GOT3 (cell line): Measurements from ENCODE around the gene SLC29A3.
"Not testable (repeated sequence)": the region's sequence is repeated elsewhere in the genome, so short reads cannot be mapped to it uniquely, and the experiment has no call there.

Experiments
- DNase-seq: peaks from one replicate; lab custom pipeline; 2025; ENCODE audit warnings: mixed read lengths; lab: John Stamatoyannopoulos, UW

Gene SLC29A3

DNA sequence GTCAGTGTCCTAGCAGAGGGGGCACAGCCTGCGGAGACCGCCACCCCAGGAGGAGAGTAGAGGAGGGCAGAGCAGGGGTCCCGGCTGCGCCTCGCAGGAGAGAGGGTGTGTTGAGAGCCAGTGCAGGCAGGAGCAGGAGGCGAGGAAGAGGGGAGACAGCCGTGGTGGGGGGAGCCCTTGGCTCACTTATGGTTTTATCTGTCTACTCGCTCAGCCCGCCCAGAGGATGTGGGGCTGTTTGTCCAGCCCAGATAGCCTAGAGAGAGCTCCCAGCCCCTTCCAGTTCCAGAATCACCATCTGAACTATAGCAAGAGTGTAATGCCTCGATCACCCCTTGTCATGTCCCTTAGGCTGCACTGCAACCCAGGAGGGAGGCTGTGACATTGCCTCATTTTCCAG lies 26.6 kb downstream of the SLC29A3 start:
- no peak for DNase-seq

DNA sequence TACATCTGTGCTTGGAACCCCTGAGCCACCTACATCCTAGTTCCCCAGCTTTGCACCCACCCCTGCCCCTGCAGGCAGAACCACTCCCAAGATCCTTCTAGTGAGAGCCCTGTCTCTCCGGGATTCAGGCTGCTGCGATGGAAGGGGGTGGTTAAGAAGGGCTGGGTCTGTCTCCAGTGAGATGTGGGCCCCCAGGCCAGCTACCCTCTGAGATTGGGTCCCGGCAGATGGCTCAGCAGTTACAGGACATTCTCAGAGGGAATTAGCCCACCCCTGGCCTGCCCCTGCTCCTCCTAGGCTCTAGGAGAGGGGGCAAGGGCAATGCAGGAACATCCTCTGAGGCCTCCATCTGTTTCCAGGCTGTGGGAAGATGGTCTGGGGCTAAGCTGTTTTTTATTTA lies 27.7 kb downstream of the SLC29A3 start:
- no peak for DNase-seq

GRCh38 chr10:71347587-71348395 lies 28.7 kb downstream of the SLC29A3 start:
- no peak for DNase-seq

- no peak for DNase-seq
These were observed 29.8 kb downstream of the SLC29A3 start for GRCh38 chr10:71348850-71349249.

DNA sequence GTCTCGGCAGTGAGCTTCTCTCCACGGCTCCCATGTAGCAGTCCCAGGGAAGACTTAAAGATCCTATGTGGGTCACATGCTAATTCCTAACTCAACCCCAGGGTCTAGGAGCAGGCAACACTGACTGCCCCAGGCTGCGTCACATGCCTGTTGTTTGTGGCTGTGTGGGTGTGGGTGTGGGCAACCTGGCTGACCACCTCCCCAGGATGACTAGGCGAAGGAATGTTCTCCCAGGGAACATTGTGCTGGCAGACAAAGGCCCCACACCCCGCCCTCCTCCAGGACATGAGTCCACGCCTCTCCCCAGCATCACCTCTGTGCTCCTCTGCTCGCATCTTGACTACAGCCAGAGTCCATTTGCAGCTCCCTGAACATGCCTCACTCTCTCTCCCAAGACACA lies 30.3 kb downstream of the SLC29A3 start:
- no peak for DNase-seq

GRCh38 chr10:71351087-71351486 lies 32.0 kb downstream of the SLC29A3 start:
- no peak for DNase-seq

- DNase-seq: no peak
These were observed 32.7 kb downstream of the SLC29A3 start for GRCh38 chr10:71351628-71352319.

DNA sequence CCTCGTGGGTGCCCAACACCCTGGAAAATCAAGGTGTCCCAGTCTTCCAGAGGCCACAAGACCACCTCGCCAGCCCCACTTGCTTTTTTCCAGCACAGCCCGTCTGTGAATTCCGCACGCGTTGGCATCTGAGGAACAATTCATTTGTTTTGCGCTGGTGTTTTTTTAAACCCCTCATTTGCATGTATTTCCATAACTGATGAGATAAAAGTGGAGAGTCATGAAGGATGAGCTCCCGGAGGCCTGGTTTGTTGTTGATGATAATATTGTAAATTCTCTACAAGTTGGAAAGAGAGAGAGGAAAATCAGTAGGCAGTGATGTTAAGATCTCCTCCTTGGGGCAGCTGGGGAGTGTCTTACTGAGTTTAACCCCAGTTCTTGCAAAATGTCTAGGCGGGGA lies 34.6 kb downstream of the SLC29A3 start:
- no peak for DNase-seq

DNA sequence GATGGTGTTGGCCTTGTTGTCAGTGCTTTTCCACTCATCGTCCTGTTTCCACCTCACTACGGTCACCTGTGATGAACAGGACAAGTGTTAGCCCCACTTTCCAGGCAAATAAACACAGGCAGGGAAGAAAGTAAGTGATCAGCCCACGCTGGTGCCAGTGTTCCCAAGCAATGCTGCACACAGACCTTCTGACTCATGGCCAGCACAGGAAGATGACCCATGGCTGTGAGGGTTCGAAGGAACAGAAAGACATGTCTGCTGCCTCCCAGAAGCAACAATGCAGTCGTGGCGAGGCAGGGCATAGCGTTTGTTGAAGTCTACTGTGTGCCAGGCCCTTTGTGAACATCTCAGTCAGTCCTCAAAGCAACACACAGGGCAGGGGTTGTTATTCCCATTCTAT lies 35.7 kb downstream of the SLC29A3 start:
- no peak for DNase-seq

- no peak for DNase-seq
These were observed 36.8 kb downstream of the SLC29A3 start for GRCh38 chr10:71355886-71356285.

GRCh38 chr10:71357792-71358265 lies 38.8 kb downstream of the SLC29A3 start:
- no peak for DNase-seq

GRCh38 chr10:71358277-71358676 lies 39.2 kb downstream of the SLC29A3 start:
- DNase-seq: no peak

- not testable (repeated sequence) for DNase-seq
These were observed 39.8 kb downstream of the SLC29A3 start for GRCh38 chr10:71358906-71359305.

DNA sequence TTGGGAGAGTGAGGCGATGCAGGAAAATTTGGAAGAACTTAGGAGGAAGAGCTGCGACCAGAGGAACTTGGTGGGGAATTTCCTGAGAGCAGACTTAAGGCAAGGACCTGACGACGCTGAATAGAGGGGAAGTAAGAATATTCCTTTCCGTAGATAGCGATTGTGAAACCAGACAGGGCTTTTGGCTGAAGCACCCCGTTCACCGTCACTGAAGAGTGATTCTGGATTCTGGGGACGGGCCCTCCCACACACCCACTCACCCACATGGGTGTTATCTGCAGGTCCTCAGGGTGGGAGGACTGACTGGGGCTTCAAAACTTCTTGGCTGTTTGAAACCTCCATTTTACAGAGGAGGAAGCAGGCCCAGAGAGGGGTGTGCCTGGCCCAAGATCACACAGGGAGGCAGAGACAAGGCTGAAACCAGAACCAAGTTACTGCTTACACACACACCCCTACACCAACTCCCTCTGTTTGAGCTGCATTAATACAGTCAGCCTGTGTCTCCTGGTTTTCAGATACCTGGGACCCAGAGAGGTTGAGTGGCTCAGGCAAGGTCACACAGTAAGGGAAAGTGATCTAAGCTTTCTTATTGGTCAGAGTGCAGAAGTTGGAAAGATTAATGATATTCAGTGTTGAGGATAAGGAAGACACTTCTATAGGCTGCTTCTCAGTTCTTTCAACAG lies 40.4 kb downstream of the SLC29A3 start:
- DNase-seq: no peak

DNA sequence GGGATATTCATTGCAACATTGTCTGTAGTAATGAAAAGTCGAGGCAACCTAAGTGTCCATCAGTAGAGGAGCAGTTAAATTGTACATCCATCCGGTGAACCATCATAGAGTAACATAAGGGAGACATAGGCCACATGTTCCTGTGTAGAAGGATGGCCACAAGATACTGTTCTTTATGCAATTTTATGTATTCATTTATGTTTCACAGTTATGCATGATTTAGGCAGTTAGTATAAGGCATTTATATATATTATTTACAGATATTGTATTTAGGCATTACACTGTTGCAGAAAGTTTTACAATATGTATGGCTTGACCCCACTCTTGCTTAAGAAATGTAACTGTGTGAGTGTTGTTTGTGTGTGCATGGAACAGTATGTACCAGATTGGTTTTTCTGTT lies 41.7 kb downstream of the SLC29A3 start:
- no peak for DNase-seq

DNA sequence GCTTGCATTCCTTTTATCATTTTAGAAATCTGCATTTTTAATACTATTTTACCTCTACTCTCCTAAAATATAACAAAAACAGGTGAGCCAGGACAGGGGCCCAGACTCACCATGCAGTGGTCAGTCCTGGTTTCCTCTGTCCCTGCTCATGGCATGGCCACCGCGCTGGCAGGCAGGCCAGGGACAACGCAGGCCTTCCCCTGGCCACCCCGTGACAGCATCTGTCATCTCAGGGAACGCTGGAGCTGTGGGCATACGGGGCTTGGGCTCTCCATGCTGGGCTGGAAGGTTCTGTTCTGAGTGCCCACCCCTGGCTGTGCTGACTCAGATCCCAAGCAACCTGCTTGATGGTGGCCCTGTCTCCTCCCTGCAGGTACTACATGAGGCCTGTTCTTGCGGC lies 42.5 kb downstream of the SLC29A3 start:
- DNase-seq: no peak

DNA sequence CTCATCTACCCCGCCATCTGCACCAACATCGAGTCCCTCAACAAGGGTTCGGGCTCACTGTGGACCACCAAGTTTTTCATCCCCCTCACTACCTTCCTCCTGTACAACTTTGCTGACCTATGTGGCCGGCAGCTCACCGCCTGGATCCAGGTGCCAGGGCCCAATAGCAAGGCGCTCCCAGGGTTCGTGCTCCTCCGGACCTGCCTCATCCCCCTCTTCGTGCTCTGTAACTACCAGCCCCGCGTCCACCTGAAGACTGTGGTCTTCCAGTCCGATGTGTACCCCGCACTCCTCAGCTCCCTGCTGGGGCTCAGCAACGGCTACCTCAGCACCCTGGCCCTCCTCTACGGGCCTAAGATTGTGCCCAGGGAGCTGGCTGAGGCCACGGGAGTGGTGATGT lies 43.1 kb downstream of the SLC29A3 start:
- no peak for DNase-seq

GRCh38 chr10:71363936-71364335 lies 44.9 kb downstream of the SLC29A3 start:
- DNase-seq: no peak

DNA sequence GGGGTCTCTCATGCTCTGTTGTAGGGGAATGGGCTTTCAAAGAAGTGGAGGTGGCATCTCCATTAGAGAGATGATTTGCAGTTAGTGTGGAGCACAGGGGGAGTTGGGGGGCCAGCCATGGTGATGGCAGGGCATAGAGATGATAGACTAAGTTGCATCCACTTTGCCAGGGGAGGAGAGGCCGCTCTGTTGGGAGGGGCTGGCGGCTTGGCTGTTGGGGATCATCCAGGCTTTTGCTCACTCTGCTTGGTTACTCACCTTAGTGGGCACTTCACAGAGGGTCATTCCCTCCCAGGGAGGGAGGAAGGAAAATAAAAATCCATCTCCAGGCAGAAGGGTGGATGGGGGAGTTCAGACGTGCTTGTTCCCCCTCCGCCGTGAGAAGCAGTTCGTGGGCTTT lies 46.3 kb downstream of the SLC29A3 start:
- DNase-seq: no peak

DNA sequence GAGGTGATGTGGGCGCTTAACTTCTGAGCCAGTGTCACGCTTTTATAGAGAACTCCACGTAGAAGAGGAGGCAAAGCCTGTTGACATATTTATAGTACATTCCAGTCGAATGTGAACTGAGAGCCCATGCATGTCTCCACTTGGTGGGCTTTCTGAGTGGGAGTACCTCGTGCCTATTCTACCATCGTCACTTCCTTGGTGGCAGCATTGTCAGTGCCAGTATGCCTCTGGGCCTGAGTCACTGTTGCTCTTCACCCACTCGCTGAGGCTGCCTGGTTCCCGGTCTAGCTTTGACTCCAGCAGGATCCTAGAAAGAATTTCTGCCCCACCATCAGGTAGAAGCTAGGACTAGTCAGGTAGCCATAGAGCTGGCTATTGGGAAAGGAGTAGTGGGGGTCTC lies 47.6 kb downstream of the SLC29A3 start:
- DNase-seq: no peak

DNA sequence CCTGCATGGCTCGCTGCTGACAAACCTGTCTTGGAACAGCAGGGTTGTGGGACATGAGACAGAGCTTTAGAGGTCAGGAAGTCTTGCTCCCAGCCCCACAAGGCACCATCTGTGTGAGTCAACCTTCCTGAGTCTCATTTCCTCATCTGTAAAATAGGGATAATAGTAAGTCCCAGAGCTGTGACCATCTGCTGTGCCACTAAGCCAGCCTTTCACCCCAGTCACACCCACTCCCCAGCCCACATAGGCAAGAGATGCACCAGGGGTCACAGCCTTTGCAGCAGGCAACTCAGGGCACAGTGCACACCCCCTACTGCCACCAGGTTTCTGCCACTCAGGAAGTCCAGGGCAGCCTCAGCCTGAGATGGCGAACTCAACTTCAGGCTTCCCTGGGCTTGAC lies 48.2 kb downstream of the SLC29A3 start:
- no peak for DNase-seq

GRCh38 chr10:71368176-71368575 lies 49.1 kb downstream of the SLC29A3 start:
- DNase-seq: no peak

- DNase-seq: no peak
These were observed 49.6 kb downstream of the SLC29A3 start for GRCh38 chr10:71368643-71369042.
